Glomerular visceral epithelial cell (primary cell): ENCODE data around the gene PDZD11.
"Not testable (repeated sequence)": the region's sequence is repeated elsewhere in the genome, so short reads cannot be mapped to it uniquely, and the experiment has no call there.

Source experiments
- DNase-seq: peaks from one replicate; pipeline ENCODE4 v3.0.0-alpha.2; 2016; ENCODE audit errors: extremely low spot score

PDZD11 gene

GRCh38 chrX:70289793-70290770 is at the start of gene PDZD11, which contains the start of gene KIF4A:
PDZD11 (minus strand) TSS chrX:70289927; CDS start chrX:70289341, 586 bp downstream.
KIF4A (plus strand) TSS chrX:70290104; CDS start chrX:70290459, 355 bp downstream.
- peak; percentile 82 for DNase-seq

- no peak for DNase-seq
Measured at GRCh38 chrX:70338290-70338689, 48.6 kb upstream of the PDZD11 start.

GRCh38 chrX:70336767-70337166 is 47.0 kb upstream of the PDZD11 start:
- no peak for DNase-seq

GRCh38 chrX:70332600-70332999 is 42.9 kb upstream of the PDZD11 start:
- no peak for DNase-seq

- no peak for DNase-seq
Measured at GRCh38 chrX:70331161-70331560, 41.4 kb upstream of the PDZD11 start.

GRCh38 chrX:70324326-70324725 is 34.6 kb upstream of the PDZD11 start:
- DNase-seq, result no peak

GRCh38 chrX:70323628-70324027 is 33.9 kb upstream of the PDZD11 start:
- not testable (repeated sequence) for DNase-seq

GRCh38 chrX:70322784-70323183 is 33.1 kb upstream of the PDZD11 start:
- no peak for DNase-seq

- DNase-seq, result peak; percentile 34
Measured at GRCh38 chrX:70313503-70313902, 23.8 kb upstream of the PDZD11 start.

- DNase-seq, result no peak
Measured at GRCh38 chrX:70301716-70302115, 12.0 kb upstream of the PDZD11 start.

GRCh38 chrX:70293621-70294020 is 3.9 kb upstream of the PDZD11 start:
- no peak for DNase-seq

- no peak for DNase-seq
Measured at GRCh38 chrX:70292788-70293187, 3.1 kb upstream of the PDZD11 start.

GRCh38 chrX:70289168-70289792 is 447 bp downstream of the PDZD11 start:
- DNase-seq, result no peak

- DNase-seq, result no peak
Measured at GRCh38 chrX:70281951-70282350, 7.8 kb downstream of the PDZD11 start, which contains the start of gene RAB41. RAB41 (plus strand) TSS chrX:70282172; CDS start chrX:70282218, 46 bp downstream.

- DNase-seq, result no peak
Measured at GRCh38 chrX:70280573-70280972, 9.2 kb downstream of the PDZD11 start.

GRCh38 chrX:70279081-70279480 is 10.6 kb downstream of the PDZD11 start:
- DNase-seq, result no peak

- not testable (repeated sequence) for DNase-seq
Measured at GRCh38 chrX:70274029-70274428, 15.7 kb downstream of the PDZD11 start.

- DNase-seq, result no peak
Measured at GRCh38 chrX:70268034-70268433, 21.7 kb downstream of the PDZD11 start, which contains the start of gene ARR3. ARR3 (plus strand) TSS chrX:70268334; CDS start chrX:70269386, 1,052 bp downstream.

GRCh38 chrX:70264784-70265183 is 24.9 kb downstream of the PDZD11 start:
- no peak for DNase-seq

- DNase-seq, result peak; percentile 57
Measured at GRCh38 chrX:70262952-70263567, 26.7 kb downstream of the PDZD11 start.

GRCh38 chrX:70260104-70260503 is 29.6 kb downstream of the PDZD11 start, which contains the start of gene P2RY4:
P2RY4 (minus strand) TSS chrX:70260204; CDS start chrX:70259624, 580 bp downstream.
- no peak for DNase-seq
